HEK293T (cell line): ENCODE measurements around the gene AKAP8L.

Experiments
- CTCF ChIA-PET: fragments of 350-600 bp; formaldehyde crosslinking; extraction: SDS; loops from one replicate; lab custom pipeline; 2021; ENCODE audit warnings: antibody characterized with exemption, inconsistent platforms; lab: Yijun Ruan, JAX
- POLR2A ChIA-PET: fragments of 350-600 bp; formaldehyde crosslinking; extraction: SDS; loops from one replicate; lab custom pipeline; 2020; ENCODE audit warnings: antibody characterized with exemption, inconsistent platforms; lab: Yijun Ruan, JAX
- DNase-seq: peaks from one replicate; pipeline ENCODE4 v3.0.0; 2012; ENCODE audit warnings: mixed read lengths; ENCODE audit errors: extremely low spot score
- ARNT ChIP-seq: fragments of 450-650 bp; IDR thresholded peaks from 2 replicates; pipeline ENCODE4 v1.6.1; 2017; ENCODE audit warnings: mild to moderate bottlenecking
- BHLHE40 ChIP-seq: fragments of 450-650 bp; IDR thresholded peaks from 2 replicates; pipeline ENCODE4 v1.6.1; 2016; ENCODE audit warnings: mild to moderate bottlenecking, moderate library complexity, borderline replicate concordance
- CTBP1 ChIP-seq: fragments of 450-650 bp; IDR thresholded peaks from 2 replicates; pipeline ENCODE4 v1.6.1; 2016; ENCODE audit warnings: borderline replicate concordance
- ELF4 ChIP-seq: fragments of 450-650 bp; IDR thresholded peaks from 2 replicates; pipeline ENCODE4 v1.6.1; 2017; ENCODE audit warnings: antibody characterized with exemption
- FOXA1 ChIP-seq: fragments of 450-650 bp; IDR thresholded peaks from 2 replicates; pipeline ENCODE4 v1.6.1; 2016; ENCODE audit warnings: mild to moderate bottlenecking
- FOXK2 ChIP-seq: fragments of 450-650 bp; IDR thresholded peaks from 2 replicates; pipeline ENCODE4 v1.6.1; 2016; ENCODE audit warnings: mild to moderate bottlenecking
- FOXM1 ChIP-seq: fragments of 450-650 bp; IDR thresholded peaks from 2 replicates; pipeline ENCODE4 v1.6.1; 2017; ENCODE audit warnings: mild to moderate bottlenecking, borderline replicate concordance
- HDGF ChIP-seq: fragments of 450-650 bp; IDR thresholded peaks from 2 replicates; pipeline ENCODE4 v1.6.1; 2017; ENCODE audit warnings: antibody characterized with exemption, borderline replicate concordance
- L3MBTL2 ChIP-seq: fragments of 450-650 bp; conservative IDR thresholded peaks from 2 replicates; pipeline ENCODE4 v1.6.1; 2016; ENCODE audit warnings: mild to moderate bottlenecking
- LEF1 ChIP-seq: fragments of 450-650 bp; IDR thresholded peaks from 2 replicates; pipeline ENCODE4 v1.6.1; 2017; ENCODE audit warnings: mild to moderate bottlenecking, borderline replicate concordance
- NFRKB ChIP-seq: fragments of 450-650 bp; IDR thresholded peaks from 2 replicates; pipeline ENCODE4 v1.6.1; 2016; ENCODE audit warnings: mild to moderate bottlenecking, moderate library complexity
- SP1 ChIP-seq: fragments of 450-650 bp; IDR thresholded peaks from 2 replicates; pipeline ENCODE4 v1.6.1; 2017
- SUZ12 ChIP-seq: fragments of 450-650 bp; IDR thresholded peaks from 2 replicates; pipeline ENCODE4 v1.6.1; 2016; ENCODE audit warnings: mild to moderate bottlenecking
- TARDBP ChIP-seq: fragments of 450-650 bp; IDR thresholded peaks from 2 replicates; pipeline ENCODE4 v1.6.1; 2016
- ZNF384 ChIP-seq: fragments of 450-650 bp; IDR thresholded peaks from 2 replicates; pipeline ENCODE4 v1.6.1; 2016
- TF ChIP-seq, protein P1 (sequence below): fragments of 450-650 bp; IDR thresholded peaks from 2 replicates; pipeline ENCODE4 v1.6.1; 2016

Gene AKAP8L

DNA sequence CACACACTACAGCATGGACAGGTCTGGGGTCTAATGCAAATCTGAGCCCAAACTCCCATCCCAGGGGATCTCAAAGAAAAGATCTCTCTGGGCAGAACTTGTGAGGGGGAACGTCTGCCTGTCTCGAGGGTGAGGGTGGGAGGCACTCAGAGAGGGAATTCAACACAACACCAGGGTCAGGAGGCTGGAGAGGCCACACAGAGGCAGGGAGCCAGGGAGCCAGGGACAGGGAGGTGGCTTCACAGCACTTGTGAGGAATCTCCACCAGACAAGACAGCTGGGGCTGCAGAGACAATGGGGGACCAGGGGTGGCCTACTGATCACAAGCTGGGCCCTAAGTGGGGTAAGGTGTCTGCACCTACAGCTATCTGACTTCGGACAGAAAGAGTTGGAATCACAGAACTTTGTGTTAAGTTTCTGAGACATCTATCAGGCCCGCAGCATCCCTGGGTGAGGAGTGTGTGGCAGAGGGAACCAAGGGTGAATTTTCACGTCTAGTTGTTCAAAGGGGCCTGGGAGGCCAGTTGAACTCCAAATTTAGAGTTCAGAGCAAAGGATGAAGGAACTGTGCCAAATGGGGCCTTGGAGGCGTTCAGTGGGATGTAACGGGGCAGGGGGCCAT is 12.7 kb upstream of the AKAP8L start:
- POLR2A ChIA-PET: interaction anchor here (6.7 kb wide), 1 partner anchor 13 kb away, joined by 54 read pairs; the partner anchor contains the start of gene AKAP8L
- DNase-seq: no peak

GRCh38 chr19:15430526-15431120 is 11.8 kb upstream of the AKAP8L start:
- TF ChIP-seq ELF4 (no peak), LEF1 (no peak), FOXK2 (no peak), SUZ12 (no peak), NFRKB (no peak), FOXM1 (no peak)
- TF ChIP-seq, protein P1, sequence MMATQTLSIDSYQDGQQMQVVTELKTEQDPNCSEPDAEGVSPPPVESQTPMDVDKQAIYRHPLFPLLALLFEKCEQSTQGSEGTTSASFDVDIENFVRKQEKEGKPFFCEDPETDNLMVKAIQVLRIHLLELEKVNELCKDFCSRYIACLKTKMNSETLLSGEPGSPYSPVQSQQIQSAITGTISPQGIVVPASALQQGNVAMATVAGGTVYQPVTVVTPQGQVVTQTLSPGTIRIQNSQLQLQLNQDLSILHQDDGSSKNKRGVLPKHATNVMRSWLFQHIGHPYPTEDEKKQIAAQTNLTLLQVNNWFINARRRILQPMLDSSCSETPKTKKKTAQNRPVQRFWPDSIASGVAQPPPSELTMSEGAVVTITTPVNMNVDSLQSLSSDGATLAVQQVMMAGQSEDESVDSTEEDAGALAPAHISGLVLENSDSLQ: no peak
- no peak for DNase-seq
- ChIA-PET POLR2A (interaction anchor here (6.7 kb wide), 1 partner anchor 12 kb away, joined by 54 read pairs; the partner anchor contains the start of gene AKAP8L), CTCF (no interaction called here)

More for the DNA sequence above, 12.7 kb upstream of the AKAP8L start:
- CTCF ChIA-PET: no interaction called here
- no peak for TF ChIP-seq L3MBTL2
- no peak for TF ChIP-seq ELF4
- TF ChIP-seq TARDBP: no peak
- TF ChIP-seq NFRKB: no peak
- TF ChIP-seq BHLHE40: no peak

- no peak for TF ChIP-seq ZNF384
- no peak for TF ChIP-seq ARNT
- no peak for TF ChIP-seq SUZ12
- TF ChIP-seq HDGF: no peak
- TF ChIP-seq FOXM1: no peak
- TF ChIP-seq SP1: no peak
- TF ChIP-seq CTBP1: no peak
- ChIA-PET POLR2A (interaction anchor here (6.7 kb wide), 1 partner anchor 11 kb away, joined by 54 read pairs; the partner anchor contains the start of gene AKAP8L), CTCF (no interaction called here)
- DNase-seq: no peak
Observed at GRCh38 chr19:15429825-15430467, 11.2 kb upstream of the AKAP8L start.

- ChIA-PET CTCF (interaction anchor here (1.2 kb wide), 1 partner anchor 9 kb away, joined by 4 read pairs; no protein-coding TSS in a partner anchor), POLR2A (interaction anchor here (6.7 kb wide), 1 partner anchor 10 kb away, joined by 54 read pairs; the partner anchor contains the start of gene AKAP8L)
- DNase-seq: no peak
- TF ChIP-seq ARNT (no peak), ZNF384 (no peak), L3MBTL2 (no peak), TARDBP (no peak)
Observed at GRCh38 chr19:15428956-15429824, 10.4 kb upstream of the AKAP8L start.

DNA sequence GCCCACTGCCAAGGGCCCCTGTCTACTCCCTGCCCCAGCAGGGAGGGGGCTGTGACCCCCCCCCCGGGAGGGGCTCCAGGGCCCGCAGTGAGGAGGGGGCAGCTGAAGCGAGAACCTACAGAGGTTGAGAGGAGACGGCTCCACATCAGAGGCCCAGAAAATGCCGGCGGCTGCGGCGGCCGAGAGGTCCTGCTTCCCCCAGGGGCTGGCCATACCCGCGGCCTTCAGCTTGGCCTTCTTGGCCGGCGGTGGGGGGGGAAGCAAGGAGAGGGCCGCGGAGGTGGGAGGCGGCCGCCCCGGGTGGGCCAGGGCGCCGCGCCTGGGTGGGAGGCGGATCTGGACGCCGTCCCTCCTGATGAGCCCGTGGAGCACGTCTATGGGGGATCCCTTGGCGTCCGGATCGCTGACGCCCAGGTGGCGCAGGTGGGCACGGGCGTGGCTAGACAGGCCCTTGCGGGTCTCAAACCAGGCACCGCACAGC is 9.2 kb upstream of the AKAP8L start:
- no peak for DNase-seq
- TF ChIP-seq FOXM1: no peak
- no peak for TF ChIP-seq HDGF
- no peak for TF ChIP-seq ELF4
- TF ChIP-seq ZNF384: no peak
- TF ChIP-seq, protein P1: no peak
- no peak for TF ChIP-seq SP1
- TF ChIP-seq LEF1: no peak
- no peak for TF ChIP-seq TARDBP
- TF ChIP-seq CTBP1: no peak
- no peak for TF ChIP-seq ARNT
- no peak for TF ChIP-seq NFRKB
- no peak for TF ChIP-seq FOXA1
- no peak for TF ChIP-seq FOXK2
- TF ChIP-seq SUZ12: no peak
- POLR2A ChIA-PET: interaction anchor here (6.7 kb wide), 1 partner anchor 9 kb away, joined by 54 read pairs; the partner anchor contains the start of gene AKAP8L
- CTCF ChIA-PET: no interaction called here

DNA sequence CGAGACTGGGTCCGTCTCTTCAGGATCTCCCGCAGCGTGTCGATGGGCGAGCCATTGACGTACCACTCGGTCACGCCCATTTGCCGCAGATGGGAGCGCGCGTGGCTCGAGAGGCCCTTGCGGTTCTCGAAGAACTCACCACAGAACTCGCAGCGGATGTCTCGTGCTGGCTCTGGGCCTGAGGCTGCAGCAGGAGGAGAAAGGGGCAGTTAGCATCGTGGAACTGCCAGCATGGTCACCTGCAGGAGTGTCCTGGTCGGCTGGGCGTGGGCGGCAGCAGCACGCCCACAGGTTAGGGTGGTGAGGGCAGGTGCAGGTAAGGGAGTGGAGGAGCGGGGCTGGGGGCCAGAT is 8.5 kb upstream of the AKAP8L start:
- TF ChIP-seq HDGF (no peak), CTBP1 (no peak), ELF4 (no peak), LEF1 (no peak), ARNT (no peak), ZNF384 (no peak), BHLHE40 (no peak), SUZ12 (no peak), SP1 (no peak), NFRKB (no peak), TARDBP (no peak), FOXK2 (no peak), FOXM1 (no peak), FOXA1 (no peak), L3MBTL2 (no peak)
- TF ChIP-seq, protein P1: no peak
- CTCF ChIA-PET: no interaction called here
- DNase-seq: no peak

More for the DNA sequence above, 8.5 kb upstream of the AKAP8L start:
- POLR2A ChIA-PET: no interaction called here
